K562 (cell line): ENCODE data around the gene MRPS15. TPM values are rescaled to one million over a fixed set of nuclear protein-coding genes. Genes with fewer than 3 reads are reported as not detected.

Source experiments
- C11orf30 ChIP-seq: fragments of 450-650 bp; IDR thresholded peaks from 2 replicates; pipeline ENCODE4 v1.6.1; 2016; ENCODE audit warnings: low read depth, mild to moderate bottlenecking
- CAMTA2 ChIP-seq: fragments of 250-450 bp; sonication (Bioruptor Pico); conservative IDR thresholded peaks from 2 replicates; pipeline ENCODE4 v1.5.1; 2022
- HNRNPH1 ChIP-seq: fragments of 200-400 bp; formaldehyde crosslinking; optimal IDR thresholded peaks from 2 replicates; pipeline ENCODE3; 2017; ENCODE audit warnings: low read depth, mild to moderate bottlenecking, low read length, moderate library complexity
- PCBP1 ChIP-seq: fragments of 200-400 bp; formaldehyde crosslinking; IDR thresholded peaks from 2 replicates; pipeline ENCODE4 v1.6.1; 2018; ENCODE audit warnings: mild to moderate bottlenecking, low read depth, low read length; ENCODE audit not compliant: poor library complexity, severe bottlenecking
- polyA plus RNA-seq, 8 experiments: library from polyadenylated mRNA; depleted of rRNA in 4 of 8; stranded (reverse) in 5 of 8; unstranded in 3 of 8; fragments of >200 nt; fragmentation: Nextera tagmentation in 2 of 8; fragmentation: Illumina TruSeq in 1 of 8; extraction: Ambion mirVana in 2 of 8; extraction: Trizol in 1 of 8; gene quantifications; 2 replicates each; pipeline versions ENCODE4 v1.2.1 to v1.2.3, GENCODE V29; 2011 to 2014; ENCODE audit warnings: inconsistent platforms in 1 of 8, missing spikeins in 1 of 8
- total RNA-seq, 7 experiments: library from RNA; depleted of rRNA in 6 of 7; stranded (reverse); fragments of >200 nt in 6 of 7; fragmentation: Illumina TruSeq in 2 of 7; extraction: Trizol in 2 of 7; gene quantifications; 2 replicates each; pipeline versions ENCODE4 v1.2.1 to v1.2.3, GENCODE V29; 2011 to 2021; ENCODE audit warnings: low replicate concordance in 1 of 7
- TF ChIP-seq, protein P1 (sequence below): fragments of 250-450 bp; sonication (Bioruptor Pico); IDR thresholded peaks from 2 replicates; pipeline ENCODE4 v1.5.0; 2021
- TF ChIP-seq, protein P2 (sequence below): fragments of 250-450 bp; sonication (Bioruptor Pico); IDR thresholded peaks from 2 replicates; pipeline ENCODE4 v1.8.0; 2022; ENCODE audit warnings: inconsistent platforms, mild to moderate bottlenecking, moderate library complexity, borderline replicate concordance
- TF ChIP-seq, protein P3 (sequence below), 3 experiments: fragments of 200-800 bp in 1 of 3; sonication (Bioruptor generic) in 1 of 3; sonication (generic) in 1 of 3; formaldehyde crosslinking in 1 of 3; IDR thresholded peaks; 2 replicates each; pipeline versions ENCODE4 v1.6.1 to v1.8.0; 2016 to 2022; ENCODE audit warnings: mild to moderate bottlenecking in 2 of 3, missing compliant biosample characterization in 2 of 3, missing genetic modification characterization in 2 of 3, missing genetic modification reagents in 1 of 3
- TF ChIP-seq, protein P4 (sequence below): fragments of 450-650 bp; IDR thresholded peaks from 2 replicates; pipeline ENCODE4 v1.6.1; 2016; ENCODE audit warnings: low read depth
- TF ChIP-seq, protein P5 (sequence below): sonication (generic); formaldehyde crosslinking; IDR thresholded peaks from 2 replicates; pipeline ENCODE4 v1.8.0; 2022; ENCODE audit warnings: missing genetic modification reagents, mild to moderate bottlenecking, borderline replicate concordance
- TF ChIP-seq, protein P6 (sequence below): fragments of 450-650 bp; formaldehyde crosslinking; IDR thresholded peaks from 2 replicates; pipeline ENCODE4 v1.4.0; 2020; ENCODE audit warnings: mild to moderate bottlenecking, moderate library complexity

The MRPS15 gene
- total and polyA plus RNA-seq, 9 of the 15 experiments (the other 6 are each of a cell fraction or from before 2014, with no cell fraction given): 62.9 to 286 (median 149) TPM

DNA sequence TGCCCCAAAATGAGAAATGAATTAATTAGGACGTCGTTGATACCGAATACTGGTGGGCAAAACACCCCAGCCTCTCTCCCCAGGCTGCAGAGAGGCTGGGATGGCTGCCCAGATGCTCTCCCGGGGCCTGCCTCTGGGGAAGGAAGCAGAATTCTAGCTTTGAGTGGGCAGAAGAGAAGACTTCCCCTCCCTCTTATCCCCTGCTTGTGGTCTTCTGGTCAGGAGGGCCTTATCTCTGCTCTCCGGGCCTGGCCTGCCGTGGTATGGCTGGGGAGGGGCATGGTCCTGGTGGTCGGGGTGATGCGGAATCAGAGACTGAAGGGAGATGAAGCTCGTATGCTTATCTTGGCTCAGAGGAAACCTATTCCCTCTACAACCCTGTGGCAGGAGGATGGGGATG lies 28.3 kb upstream of the MRPS15 start (continued):
- TF ChIP-seq, protein P1, sequence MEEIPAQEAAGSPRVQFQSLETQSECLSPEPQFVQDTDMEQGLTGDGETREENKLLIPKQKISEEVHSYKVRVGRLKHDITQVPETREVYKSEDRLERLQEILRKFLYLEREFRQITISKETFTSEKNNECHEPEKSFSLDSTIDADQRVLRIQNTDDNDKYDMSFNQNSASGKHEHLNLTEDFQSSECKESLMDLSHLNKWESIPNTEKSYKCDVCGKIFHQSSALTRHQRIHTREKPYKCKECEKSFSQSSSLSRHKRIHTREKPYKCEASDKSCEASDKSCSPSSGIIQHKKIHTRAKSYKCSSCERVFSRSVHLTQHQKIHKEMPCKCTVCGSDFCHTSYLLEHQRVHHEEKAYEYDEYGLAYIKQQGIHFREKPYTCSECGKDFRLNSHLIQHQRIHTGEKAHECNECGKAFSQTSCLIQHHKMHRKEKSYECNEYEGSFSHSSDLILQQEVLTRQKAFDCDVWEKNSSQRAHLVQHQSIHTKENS (CRISPR knock-in tag): no peak
- TF ChIP-seq HNRNPH1 (no peak), CAMTA2 (CRISPR knock-in tag) (no peak), C11orf30 (no peak), PCBP1 (no peak)
- TF ChIP-seq, protein P2, sequence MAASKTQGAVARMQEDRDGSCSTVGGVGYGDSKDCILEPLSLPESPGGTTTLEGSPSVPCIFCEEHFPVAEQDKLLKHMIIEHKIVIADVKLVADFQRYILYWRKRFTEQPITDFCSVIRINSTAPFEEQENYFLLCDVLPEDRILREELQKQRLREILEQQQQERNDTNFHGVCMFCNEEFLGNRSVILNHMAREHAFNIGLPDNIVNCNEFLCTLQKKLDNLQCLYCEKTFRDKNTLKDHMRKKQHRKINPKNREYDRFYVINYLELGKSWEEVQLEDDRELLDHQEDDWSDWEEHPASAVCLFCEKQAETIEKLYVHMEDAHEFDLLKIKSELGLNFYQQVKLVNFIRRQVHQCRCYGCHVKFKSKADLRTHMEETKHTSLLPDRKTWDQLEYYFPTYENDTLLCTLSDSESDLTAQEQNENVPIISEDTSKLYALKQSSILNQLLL (CRISPR knock-in tag): no peak
- TF ChIP-seq, protein P3, sequence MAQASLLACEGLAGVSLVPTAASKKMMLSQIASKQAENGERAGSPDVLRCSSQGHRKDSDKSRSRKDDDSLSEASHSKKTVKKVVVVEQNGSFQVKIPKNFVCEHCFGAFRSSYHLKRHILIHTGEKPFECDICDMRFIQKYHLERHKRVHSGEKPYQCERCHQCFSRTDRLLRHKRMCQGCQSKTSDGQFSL (CRISPR knock-in tag; IDR thresholded peaks at IDR 0.05): no peak
- TF ChIP-seq, protein P3 (tag; IDR thresholded peaks at IDR 0.05): no peak
- TF ChIP-seq, protein P4, sequence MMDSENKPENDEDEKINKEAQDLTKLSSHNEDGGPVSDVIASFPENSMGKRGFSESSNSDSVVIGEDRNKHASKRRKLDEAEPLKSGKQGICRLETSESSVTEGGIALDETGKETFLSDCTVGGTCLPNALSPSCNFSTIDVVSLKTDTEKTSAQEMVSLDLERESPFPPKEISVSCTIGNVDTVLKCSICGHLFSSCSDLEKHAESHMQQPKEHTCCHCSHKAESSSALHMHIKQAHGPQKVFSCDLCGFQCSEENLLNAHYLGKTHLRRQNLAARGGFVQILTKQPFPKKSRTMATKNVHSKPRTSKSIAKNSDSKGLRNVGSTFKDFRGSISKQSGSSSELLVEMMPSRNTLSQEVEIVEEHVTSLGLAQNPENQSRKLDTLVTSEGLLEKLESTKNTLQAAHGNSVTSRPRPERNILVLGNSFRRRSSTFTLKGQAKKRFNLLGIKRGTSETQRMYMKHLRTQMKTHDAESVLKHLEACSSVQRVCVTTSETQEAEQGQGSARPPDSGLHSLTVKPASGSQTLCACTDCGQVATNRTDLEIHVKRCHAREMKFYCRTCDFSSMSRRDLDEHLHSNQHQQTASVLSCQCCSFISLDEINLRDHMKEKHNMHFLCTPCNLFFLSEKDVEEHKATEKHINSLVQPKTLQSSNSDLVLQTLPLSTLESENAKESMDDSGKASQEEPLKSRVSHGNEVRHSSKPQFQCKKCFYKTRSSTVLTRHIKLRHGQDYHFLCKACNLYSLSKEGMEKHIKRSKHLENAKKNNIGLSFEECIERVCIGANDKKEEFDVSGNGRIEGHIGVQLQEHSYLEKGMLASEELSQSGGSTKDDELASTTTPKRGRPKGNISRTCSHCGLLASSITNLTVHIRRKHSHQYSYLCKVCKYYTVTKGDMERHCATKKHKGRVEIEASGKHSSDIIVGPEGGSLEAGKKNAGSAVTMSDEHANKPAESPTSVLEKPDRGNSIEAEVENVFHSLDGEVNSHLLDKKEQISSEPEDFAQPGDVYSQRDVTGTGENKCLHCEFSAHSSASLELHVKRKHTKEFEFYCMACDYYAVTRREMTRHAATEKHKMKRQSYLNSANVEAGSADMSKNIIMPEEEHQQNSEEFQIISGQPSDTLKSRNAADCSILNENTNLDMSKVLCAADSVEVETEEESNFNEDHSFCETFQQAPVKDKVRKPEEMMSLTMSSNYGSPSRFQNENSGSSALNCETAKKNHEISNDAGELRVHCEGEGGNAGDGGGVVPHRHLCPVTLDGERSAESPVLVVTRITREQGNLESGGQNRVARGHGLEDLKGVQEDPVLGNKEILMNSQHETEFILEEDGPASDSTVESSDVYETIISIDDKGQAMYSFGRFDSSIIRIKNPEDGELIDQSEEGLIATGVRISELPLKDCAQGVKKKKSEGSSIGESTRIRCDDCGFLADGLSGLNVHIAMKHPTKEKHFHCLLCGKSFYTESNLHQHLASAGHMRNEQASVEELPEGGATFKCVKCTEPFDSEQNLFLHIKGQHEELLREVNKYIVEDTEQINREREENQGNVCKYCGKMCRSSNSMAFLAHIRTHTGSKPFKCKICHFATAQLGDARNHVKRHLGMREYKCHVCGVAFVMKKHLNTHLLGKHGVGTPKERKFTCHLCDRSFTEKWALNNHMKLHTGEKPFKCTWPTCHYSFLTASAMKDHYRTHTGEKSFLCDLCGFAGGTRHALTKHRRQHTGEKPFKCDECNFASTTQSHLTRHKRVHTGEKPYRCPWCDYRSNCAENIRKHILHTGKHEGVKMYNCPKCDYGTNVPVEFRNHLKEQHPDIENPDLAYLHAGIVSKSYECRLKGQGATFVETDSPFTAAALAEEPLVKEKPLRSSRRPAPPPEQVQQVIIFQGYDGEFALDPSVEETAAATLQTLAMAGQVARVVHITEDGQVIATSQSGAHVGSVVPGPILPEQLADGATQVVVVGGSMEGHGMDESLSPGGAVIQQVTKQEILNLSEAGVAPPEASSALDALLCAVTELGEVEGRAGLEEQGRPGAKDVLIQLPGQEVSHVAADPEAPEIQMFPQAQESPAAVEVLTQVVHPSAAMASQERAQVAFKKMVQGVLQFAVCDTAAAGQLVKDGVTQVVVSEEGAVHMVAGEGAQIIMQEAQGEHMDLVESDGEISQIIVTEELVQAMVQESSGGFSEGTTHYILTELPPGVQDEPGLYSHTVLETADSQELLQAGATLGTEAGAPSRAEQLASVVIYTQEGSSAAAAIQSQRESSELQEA: no peak
- TF ChIP-seq, protein P5, sequence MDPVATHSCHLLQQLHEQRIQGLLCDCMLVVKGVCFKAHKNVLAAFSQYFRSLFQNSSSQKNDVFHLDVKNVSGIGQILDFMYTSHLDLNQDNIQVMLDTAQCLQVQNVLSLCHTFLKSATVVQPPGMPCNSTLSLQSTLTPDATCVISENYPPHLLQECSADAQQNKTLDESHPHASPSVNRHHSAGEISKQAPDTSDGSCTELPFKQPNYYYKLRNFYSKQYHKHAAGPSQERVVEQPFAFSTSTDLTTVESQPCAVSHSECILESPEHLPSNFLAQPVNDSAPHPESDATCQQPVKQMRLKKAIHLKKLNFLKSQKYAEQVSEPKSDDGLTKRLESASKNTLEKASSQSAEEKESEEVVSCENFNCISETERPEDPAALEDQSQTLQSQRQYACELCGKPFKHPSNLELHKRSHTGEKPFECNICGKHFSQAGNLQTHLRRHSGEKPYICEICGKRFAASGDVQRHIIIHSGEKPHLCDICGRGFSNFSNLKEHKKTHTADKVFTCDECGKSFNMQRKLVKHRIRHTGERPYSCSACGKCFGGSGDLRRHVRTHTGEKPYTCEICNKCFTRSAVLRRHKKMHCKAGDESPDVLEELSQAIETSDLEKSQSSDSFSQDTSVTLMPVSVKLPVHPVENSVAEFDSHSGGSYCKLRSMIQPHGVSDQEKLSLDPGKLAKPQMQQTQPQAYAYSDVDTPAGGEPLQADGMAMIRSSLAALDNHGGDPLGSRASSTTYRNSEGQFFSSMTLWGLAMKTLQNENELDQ: no peak
- TF ChIP-seq, protein P6, sequence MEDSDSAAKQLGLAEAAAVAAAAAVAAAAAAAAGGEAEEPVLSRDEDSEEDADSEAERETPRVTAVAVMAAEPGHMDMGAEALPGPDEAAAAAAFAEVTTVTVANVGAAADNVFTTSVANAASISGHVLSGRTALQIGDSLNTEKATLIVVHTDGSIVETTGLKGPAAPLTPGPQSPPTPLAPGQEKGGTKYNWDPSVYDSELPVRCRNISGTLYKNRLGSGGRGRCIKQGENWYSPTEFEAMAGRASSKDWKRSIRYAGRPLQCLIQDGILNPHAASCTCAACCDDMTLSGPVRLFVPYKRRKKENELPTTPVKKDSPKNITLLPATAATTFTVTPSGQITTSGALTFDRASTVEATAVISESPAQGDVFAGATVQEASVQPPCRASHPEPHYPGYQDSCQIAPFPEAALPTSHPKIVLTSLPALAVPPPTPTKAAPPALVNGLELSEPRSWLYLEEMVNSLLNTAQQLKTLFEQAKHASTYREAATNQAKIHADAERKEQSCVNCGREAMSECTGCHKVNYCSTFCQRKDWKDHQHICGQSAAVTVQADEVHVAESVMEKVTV: no peak
